Skin epidermis (tissue), 12 donors: ENCODE data around the gene STX3.

Source experiments
- H3K27ac ChIP-seq, 21 experiments: fragments of 200-600 bp; sonication (generic) in 11 of 21; one replicate each; pipeline ENCODE4 v1.5.0; 2020; ENCODE audit warnings: mild to moderate bottlenecking in 3 of 21, inconsistent platforms in 2 of 21, moderate library complexity in 2 of 21
- H3K4me3 ChIP-seq, 7 experiments: fragments of 200-600 bp; sonication (generic) in 2 of 7; one replicate each; pipeline ENCODE4 v1.5.0; 2020; ENCODE audit warnings: inconsistent platforms in 2 of 7, mild to moderate bottlenecking in 2 of 7, moderate library complexity in 1 of 7

The STX3 gene

GRCh38 chr11:59754859-59755700 lies at the start of gene STX3:
TSS of gene STX3 (plus strand) at chr11:59755376. CDS start at chr11:59755606, 230 bp downstream.
- Histone ChIP-seq H3K27ac (peak within 1 kb of the TSS; percentile 69 to 97 (median 92)), H3K4me3 (peak within 1 kb of the TSS; percentile 75 to 97 (median 89))

- peak overlapping the region in 3 of 21 experiments; percentile 13 to 51 (median 35) for H3K27ac ChIP-seq
- H3K4me3 ChIP-seq, result no peak overlapping the region
Measured at GRCh38 chr11:59706518-59707285, 48.5 kb upstream of the STX3 start.

GRCh38 chr11:59707371-59707770 lies 47.8 kb upstream of the STX3 start:
- no peak overlapping the region for H3K27ac ChIP-seq

GRCh38 chr11:59708537-59708936 lies 46.6 kb upstream of the STX3 start:
- no peak overlapping the region for H3K27ac ChIP-seq
- no peak overlapping the region for H3K4me3 ChIP-seq

More at GRCh38 chr11:59707371-59707770, 47.8 kb upstream of the STX3 start:
- no peak overlapping the region for H3K4me3 ChIP-seq

GRCh38 chr11:59710136-59710847 lies 44.9 kb upstream of the STX3 start:
- H3K4me3 ChIP-seq, result no peak overlapping the region
- H3K27ac ChIP-seq, result no peak overlapping the region

GRCh38 chr11:59713745-59714144 lies 41.4 kb upstream of the STX3 start, which contains the start of gene OR10V1:
TSS of gene OR10V1 (minus strand) at chr11:59713845. CDS start at chr11:59713845, 0 bp downstream.
- Histone ChIP-seq H3K27ac (no peak within 1 kb of the TSS), H3K4me3 (no peak within 1 kb of the TSS)

GRCh38 chr11:59716051-59716450 lies 39.1 kb upstream of the STX3 start:
- no peak overlapping the region for H3K4me3 ChIP-seq
- H3K27ac ChIP-seq, result no peak overlapping the region

- Histone ChIP-seq H3K4me3 (no peak overlapping the region), H3K27ac (no peak overlapping the region)
Measured at GRCh38 chr11:59719556-59719955, 35.6 kb upstream of the STX3 start.

- Histone ChIP-seq H3K27ac (no peak overlapping the region), H3K4me3 (no peak overlapping the region)
Measured at GRCh38 chr11:59724066-59724465, 31.1 kb upstream of the STX3 start.

- no peak overlapping the region for H3K4me3 ChIP-seq
- H3K27ac ChIP-seq, result no peak overlapping the region
Measured at GRCh38 chr11:59727426-59727825, 27.8 kb upstream of the STX3 start.

- Histone ChIP-seq H3K27ac (no peak overlapping the region), H3K4me3 (no peak overlapping the region)
Measured at GRCh38 chr11:59728154-59728553, 27.0 kb upstream of the STX3 start.

- H3K27ac ChIP-seq, result no peak overlapping the region
Measured at GRCh38 chr11:59728913-59729312, 26.3 kb upstream of the STX3 start.

GRCh38 chr11:59729834-59730233 lies 25.3 kb upstream of the STX3 start:
- H3K27ac ChIP-seq, result no peak overlapping the region
- no peak overlapping the region for H3K4me3 ChIP-seq

More at GRCh38 chr11:59728913-59729312, 26.3 kb upstream of the STX3 start:
- no peak overlapping the region for H3K4me3 ChIP-seq

- Histone ChIP-seq H3K4me3 (no peak overlapping the region), H3K27ac (no peak overlapping the region)
Measured at GRCh38 chr11:59730896-59731565, 24.1 kb upstream of the STX3 start.

GRCh38 chr11:59746111-59746510 lies 9.1 kb upstream of the STX3 start:
- Histone ChIP-seq H3K4me3 (no peak overlapping the region), H3K27ac (no peak overlapping the region)

- peak overlapping the region; percentile 75 to 97 (median 89) for H3K4me3 ChIP-seq
- H3K27ac ChIP-seq, result peak overlapping the region in 16 of 21 experiments; percentile 7 to 97 (median 91)
Measured at GRCh38 chr11:59753650-59754493, 1.3 kb upstream of the STX3 start.

- Histone ChIP-seq H3K27ac (peak overlapping the region in 20 of 21 experiments; percentile 18 to 97 (median 92)), H3K4me3 (peak overlapping the region; percentile 75 to 97 (median 89))
Measured at GRCh38 chr11:59754494-59754858, 700 bp upstream of the STX3 start.

- Histone ChIP-seq H3K27ac (peak overlapping the region; percentile 69 to 97 (median 92)), H3K4me3 (peak overlapping the region; percentile 75 to 97 (median 89))
Measured at GRCh38 chr11:59755701-59756557, 753 bp downstream of the STX3 start.
